ENCODE measurements around the gene RFX7. TPM values are rescaled to one million over a fixed set of nuclear protein-coding genes. Genes with fewer than 3 reads are reported as not detected.

The RFX7 gene
- total and polyA plus RNA-seq, 2 donors (not counting 1 experiment from before 2014, with no cell fraction given): 6.6 to 44.8 TPM

DNA sequence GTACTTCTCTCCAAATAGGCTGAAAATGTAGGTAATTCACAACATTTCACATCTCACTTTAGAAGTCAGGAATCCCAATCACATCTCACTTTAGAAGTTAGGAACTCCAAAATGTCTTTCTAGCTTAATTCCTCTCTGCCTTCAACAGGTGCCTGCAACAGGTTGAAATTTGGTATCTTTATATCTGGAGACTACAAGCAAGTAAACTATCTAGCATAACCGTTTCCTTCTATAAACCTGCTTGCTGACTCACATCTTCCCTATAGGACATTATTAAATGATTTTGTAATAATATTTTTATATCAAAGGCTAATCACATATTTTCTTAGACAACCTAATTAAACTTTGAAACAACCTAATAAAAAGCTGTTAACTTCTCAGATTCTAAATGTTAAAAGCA is 18.2 kb downstream of the RFX7 start:
- Mint-ChIP-seq H3K4me3 (no peak overlapping the region), H3K9me3 (ENCODE audit: insufficient read depth) (peaks cover 17% of the 10 kb centered on the region), H3K4me1 (peaks cover 5% of the 10 kb centered on the region), H3K27ac (no peak overlapping the region), H3K27me3 (no peaks in the 10 kb centered on the region)
- H3K4me3 ChIP-seq (ENCODE audit: control extremely low read depth in 1 of 5, extremely low read depth in 1 of 5, insufficient read depth in 1 of 5, low read depth in 2 of 5, low read length in 4 of 5): no peak overlapping the region
- H3K36me3 ChIP-seq (replicated peaks in 1 of 2; ENCODE audit: control extremely low read depth in 1 of 2, control insufficient read depth in 1 of 2, extremely low read depth in 1 of 2, insufficient read depth in 2 of 2, low read length in 1 of 2): peaks cover 2% of the 10 kb centered on the region in 2 experiments
- no peak overlapping the region for H2AFZ ChIP-seq (ENCODE audit: insufficient read depth, low read depth, low read length, poor library complexity, severe bottlenecking)
- intact Hi-C loops (cut with micrococcal nuclease): loop anchor here (2.0 kb wide), 1 partner anchor 15 kb away; no protein-coding TSS in a partner anchor
- H3K27me3 ChIP-seq (replicated peaks in 1 of 4; ENCODE audit: control extremely low read depth in 1 of 4, control insufficient read depth in 3 of 4, insufficient read depth in 4 of 4, low read length in 3 of 4): no peaks in the 10 kb centered on the region
- no peaks in the 10 kb centered on the region for H3K4me1 ChIP-seq (ENCODE audit: control insufficient read depth in 2 of 2, insufficient read depth in 2 of 2, low read length in 2 of 2)
- no peak overlapping the region for H3K4me2 ChIP-seq (replicated peaks; ENCODE audit: low read depth, low read length, poor library complexity, severe bottlenecking)
- DNase-seq (no peak), ATAC-seq (ENCODE audit: low read depth) (no peak)
- ChIA-PET CTCF (no interaction called here), POLR2A (no interaction called here)
- H3K9ac ChIP-seq (ENCODE audit: low read length): no peak overlapping the region
- WGBS (ENCODE audit: insufficient coverage): no CpG with 5 or more reads among the region's 1 CpG
- TF ChIP-seq, protein P1, sequence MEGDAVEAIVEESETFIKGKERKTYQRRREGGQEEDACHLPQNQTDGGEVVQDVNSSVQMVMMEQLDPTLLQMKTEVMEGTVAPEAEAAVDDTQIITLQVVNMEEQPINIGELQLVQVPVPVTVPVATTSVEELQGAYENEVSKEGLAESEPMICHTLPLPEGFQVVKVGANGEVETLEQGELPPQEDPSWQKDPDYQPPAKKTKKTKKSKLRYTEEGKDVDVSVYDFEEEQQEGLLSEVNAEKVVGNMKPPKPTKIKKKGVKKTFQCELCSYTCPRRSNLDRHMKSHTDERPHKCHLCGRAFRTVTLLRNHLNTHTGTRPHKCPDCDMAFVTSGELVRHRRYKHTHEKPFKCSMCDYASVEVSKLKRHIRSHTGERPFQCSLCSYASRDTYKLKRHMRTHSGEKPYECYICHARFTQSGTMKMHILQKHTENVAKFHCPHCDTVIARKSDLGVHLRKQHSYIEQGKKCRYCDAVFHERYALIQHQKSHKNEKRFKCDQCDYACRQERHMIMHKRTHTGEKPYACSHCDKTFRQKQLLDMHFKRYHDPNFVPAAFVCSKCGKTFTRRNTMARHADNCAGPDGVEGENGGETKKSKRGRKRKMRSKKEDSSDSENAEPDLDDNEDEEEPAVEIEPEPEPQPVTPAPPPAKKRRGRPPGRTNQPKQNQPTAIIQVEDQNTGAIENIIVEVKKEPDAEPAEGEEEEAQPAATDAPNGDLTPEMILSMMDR (IDR thresholded peaks at IDR 0.05): no peak
- TF ChIP-seq EZH2 (IDR thresholded peaks at IDR 0.05; ENCODE audit: borderline replicate concordance, insufficient read depth, low read depth, low read length, poor library complexity, severe bottlenecking): no peak
- no peaks in the 10 kb centered on the region for H4K20me1 ChIP-seq (ENCODE audit: control insufficient read depth, insufficient read depth, low read length, poor library complexity, severe bottlenecking)
- peaks cover 77% of the 10 kb centered on the region for H3K79me2 ChIP-seq (ENCODE audit: control insufficient read depth, insufficient read depth, low read length)
- peaks cover 5 to 34% (median 28%) of the 10 kb centered on the region in 3 donors for H3K9me3 ChIP-seq (ENCODE audit: control extremely low read depth in 1 of 3, control insufficient read depth in 2 of 3, insufficient read depth in 1 of 3, low read length in 2 of 3)
- no peak overlapping the region for H3K27ac ChIP-seq (ENCODE audit: low read length in 2 of 2)

DNA sequence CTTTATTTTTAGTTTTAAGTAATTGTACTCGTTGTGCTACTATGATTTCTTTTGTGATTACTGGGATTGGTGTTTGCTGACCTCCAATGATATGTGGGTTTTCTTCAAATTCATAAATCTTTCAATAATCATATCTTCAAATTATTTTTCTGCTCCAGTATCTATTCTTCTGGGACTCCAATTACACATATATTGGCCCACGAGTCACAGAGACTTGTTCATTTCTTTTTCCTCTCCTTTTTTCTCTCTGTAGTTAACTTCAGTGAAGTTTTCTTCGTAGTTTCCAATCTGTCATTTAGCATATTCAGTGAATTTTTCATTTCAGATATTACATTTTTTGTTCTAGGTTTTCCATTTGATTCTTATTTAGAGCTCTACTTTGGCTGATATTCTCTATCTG is 21.4 kb downstream of the RFX7 start:
- H3K36me3 ChIP-seq (replicated peaks in 1 of 2; ENCODE audit: control extremely low read depth in 1 of 2, control insufficient read depth in 1 of 2, extremely low read depth in 1 of 2, insufficient read depth in 2 of 2, low read length in 1 of 2): peaks cover 0 to 2% of the 10 kb centered on the region in 2 experiments
- ChIA-PET POLR2A (no interaction called here), CTCF (no interaction called here)
- Mint-ChIP-seq H3K4me3 (no peak overlapping the region), H3K4me1 (peaks cover 7% of the 10 kb centered on the region), H3K27ac (no peak overlapping the region), H3K9me3 (ENCODE audit: insufficient read depth) (peaks cover 21% of the 10 kb centered on the region), H3K27me3 (no peaks in the 10 kb centered on the region)
- H3K27me3 ChIP-seq (replicated peaks in 1 of 4; ENCODE audit: control extremely low read depth in 1 of 4, control insufficient read depth in 3 of 4, insufficient read depth in 4 of 4, low read length in 3 of 4): no peaks in the 10 kb centered on the region
- peaks cover 0 to 14% (median 13%) of the 10 kb centered on the region in 3 donors for H3K9me3 ChIP-seq (ENCODE audit: control extremely low read depth in 1 of 3, control insufficient read depth in 2 of 3, insufficient read depth in 1 of 3, low read length in 2 of 3)
- H3K4me3 ChIP-seq (ENCODE audit: control extremely low read depth in 1 of 5, extremely low read depth in 1 of 5, insufficient read depth in 1 of 5, low read depth in 2 of 5, low read length in 4 of 5): no peak overlapping the region
- no peak overlapping the region for H2AFZ ChIP-seq (ENCODE audit: insufficient read depth, low read depth, low read length, poor library complexity, severe bottlenecking)
- DNase-seq (no peak), ATAC-seq (ENCODE audit: low read depth) (no peak)
- H3K4me1 ChIP-seq (ENCODE audit: control insufficient read depth in 2 of 2, insufficient read depth in 2 of 2, low read length in 2 of 2): no peaks in the 10 kb centered on the region
- H3K4me2 ChIP-seq (replicated peaks; ENCODE audit: low read depth, low read length, poor library complexity, severe bottlenecking): no peak overlapping the region
- H3K79me2 ChIP-seq (ENCODE audit: control insufficient read depth, insufficient read depth, low read length): peaks cover 59% of the 10 kb centered on the region
- intact Hi-C loops (cut with micrococcal nuclease): no loop called here
- no CpG with 5 or more reads among the region's 3 CpGs for WGBS (ENCODE audit: insufficient coverage)
- H3K9ac ChIP-seq (ENCODE audit: low read length): no peak overlapping the region
- H3K27ac ChIP-seq (ENCODE audit: low read length in 2 of 2): no peak overlapping the region
- H4K20me1 ChIP-seq (ENCODE audit: control insufficient read depth, insufficient read depth, low read length, poor library complexity, severe bottlenecking): no peaks in the 10 kb centered on the region
- TF ChIP-seq, protein P1 (IDR thresholded peaks at IDR 0.05): no peak
- TF ChIP-seq EZH2 (IDR thresholded peaks at IDR 0.05; ENCODE audit: borderline replicate concordance, insufficient read depth, low read depth, low read length, poor library complexity, severe bottlenecking): no peak
